IMR-90 (cell line): Measurements from ENCODE around the gene UBL7.

Experiments used
- CEBPB ChIP-seq: IDR thresholded peaks from 2 replicates; pipeline ENCODE4 v1.6.1; 2012; ENCODE audit warnings: low read depth, low read length, improper control_type of control experiment
- CHD1 ChIP-seq: IDR thresholded peaks from 2 replicates; pipeline ENCODE4 v1.6.1; 2012; ENCODE audit warnings: low read depth, low read length, improper control_type of control experiment
- CTCF ChIP-seq: conservative IDR thresholded peaks from 2 replicates; pipeline ENCODE4 v1.5.1; 2012; ENCODE audit warnings: mild to moderate bottlenecking, low read depth, low read length, improper control_type of control experiment
- MAZ ChIP-seq: IDR thresholded peaks from 2 replicates; pipeline ENCODE4 v1.6.1; 2012; ENCODE audit warnings: low read depth, mild to moderate bottlenecking, low read length, improper control_type of control experiment, moderate library complexity, borderline replicate concordance
- POLR2A ChIP-seq: IDR thresholded peaks from 2 replicates; pipeline ENCODE4 v1.6.1; 2012; ENCODE audit warnings: mild to moderate bottlenecking, low read depth, low read length
- RAD21 ChIP-seq: IDR thresholded peaks from 2 replicates; pipeline ENCODE4 v1.6.1; 2012; ENCODE audit warnings: low read length, improper control_type of control experiment
- RFX5 ChIP-seq: IDR thresholded peaks from 2 replicates; pipeline ENCODE4 v1.8.0; 2012; ENCODE audit warnings: low read depth, mild to moderate bottlenecking, low read length, moderate library complexity
- SMC3 ChIP-seq: fragments of 150-350 bp; IDR thresholded peaks from 2 replicates; pipeline ENCODE4 v1.6.1; 2016; ENCODE audit warnings: low read depth, mild to moderate bottlenecking, antibody characterized with exemption, low read length, moderate library complexity
- USF2 ChIP-seq: fragments of 150-350 bp; IDR thresholded peaks from 2 replicates; pipeline ENCODE4 v1.6.1; 2017; ENCODE audit warnings: mild to moderate bottlenecking, antibody characterized with exemption, low read length, low read depth

GRCh38 chr15:74400313-74400860 lies 60.6 kb downstream of the UBL7 start:
- TF ChIP-seq CTCF (no peak), USF2 (no peak), POLR2A (no peak), SMC3 (no peak), CHD1 (no peak), RFX5 (no peak), CEBPB (no peak), RAD21 (no peak), MAZ (no peak)
